ENCODE data around the gene NR0B2. TPM values are rescaled to one million over a fixed set of nuclear protein-coding genes. Genes with fewer than 3 reads are reported as not detected.

Gene NR0B2
- total and polyA plus RNA-seq, 2 experiments from 2014 or later, result 39.1 to 68.1 TPM

DNA sequence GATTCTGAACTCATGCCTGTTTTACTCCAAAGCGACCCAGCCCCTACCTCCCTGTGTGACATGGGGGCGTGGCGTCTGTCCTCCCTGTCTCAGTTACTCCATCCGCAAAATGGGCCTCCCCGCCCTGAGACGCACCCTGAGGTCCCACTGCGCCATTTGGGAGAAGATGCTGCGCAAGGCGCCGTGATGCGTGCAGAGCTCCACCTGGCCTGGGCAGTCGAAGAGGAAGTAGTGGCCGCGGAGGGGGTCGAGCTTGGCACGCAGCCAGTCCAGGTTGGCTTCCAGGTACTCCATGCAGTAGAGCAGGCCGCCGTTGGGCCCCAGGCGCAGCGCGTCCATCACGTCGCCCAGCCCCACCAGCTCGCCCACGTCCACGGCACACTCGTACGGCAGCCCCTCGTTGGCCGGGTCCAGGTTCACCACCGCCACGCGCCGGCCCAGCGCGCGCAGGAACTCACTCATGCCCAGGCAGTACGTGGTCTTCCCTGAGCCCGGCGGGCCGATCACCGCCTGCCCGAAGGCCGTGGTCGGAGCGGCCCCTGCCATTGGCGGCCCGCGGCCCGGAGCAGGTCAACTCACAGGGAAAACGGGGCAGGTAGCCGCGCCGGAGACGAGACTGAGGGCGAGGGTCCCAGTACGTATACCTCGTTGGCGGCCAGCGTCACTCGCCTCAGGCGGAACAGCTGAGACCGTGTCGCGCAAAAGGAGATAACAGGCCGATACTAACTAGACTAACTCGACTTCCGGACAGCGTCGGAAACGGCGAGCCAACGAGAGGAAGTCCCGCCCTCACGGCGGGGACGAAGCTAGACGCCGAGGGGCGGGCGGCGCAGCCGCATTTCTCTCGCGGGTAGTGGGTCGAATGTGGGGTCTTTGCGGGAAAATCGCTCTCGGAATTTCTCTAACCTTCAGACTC is 24.0 kb downstream of the NR0B2 start, which contains the start of gene GPN2:
TSS of gene GPN2 (minus strand) at position 733 of the 916 bp plus-strand sequence. CDS start at position 546, 187 bp downstream.
- peak within 1 kb of the TSS; percentile 97 for H3K4me2 ChIP-seq
- WGBS (ENCODE audit: low lambda C conversion rate, missing lambda C conversion rate), result 3% methylated on average over 89 of the region's 89 CpGs
- H3K27me3 ChIP-seq, result no peaks in the 10 kb centered on the region
- H3K79me2 ChIP-seq, result peaks cover 25% of the 10 kb centered on the region
- H4K20me1 ChIP-seq (ENCODE audit: insufficient read depth, poor library complexity, severe bottlenecking), result no peaks in the 10 kb centered on the region
- H3K36me3 ChIP-seq (replicated peaks; ENCODE audit: insufficient read depth, low read depth), result no peaks in the 10 kb centered on the region
- peaks cover 12% of the 10 kb centered on the region for H3K4me1 ChIP-seq (ENCODE audit: insufficient read depth)
- H3K9me3 ChIP-seq (ENCODE audit: low read depth), result no peaks in the 10 kb centered on the region
- H3K27ac ChIP-seq, result peak within 1 kb of the TSS; percentile 99
- DNase-seq (ENCODE audit: low spot score), result peak; percentile 88
- peak within 1 kb of the TSS; percentile 93 for H3K4me3 ChIP-seq
- peak within 1 kb of the TSS; percentile 55 for H2AFZ ChIP-seq
- TF ChIP-seq EZH2 (IDR thresholded peaks at IDR 0.05; ENCODE audit: borderline replicate concordance) (no peak), EZH2phosphoT487 (IDR thresholded peaks at IDR 0.05; ENCODE audit: low read depth, severe bottlenecking, unreplicated experiment) (no peak)
- TF ChIP-seq, protein P1, sequence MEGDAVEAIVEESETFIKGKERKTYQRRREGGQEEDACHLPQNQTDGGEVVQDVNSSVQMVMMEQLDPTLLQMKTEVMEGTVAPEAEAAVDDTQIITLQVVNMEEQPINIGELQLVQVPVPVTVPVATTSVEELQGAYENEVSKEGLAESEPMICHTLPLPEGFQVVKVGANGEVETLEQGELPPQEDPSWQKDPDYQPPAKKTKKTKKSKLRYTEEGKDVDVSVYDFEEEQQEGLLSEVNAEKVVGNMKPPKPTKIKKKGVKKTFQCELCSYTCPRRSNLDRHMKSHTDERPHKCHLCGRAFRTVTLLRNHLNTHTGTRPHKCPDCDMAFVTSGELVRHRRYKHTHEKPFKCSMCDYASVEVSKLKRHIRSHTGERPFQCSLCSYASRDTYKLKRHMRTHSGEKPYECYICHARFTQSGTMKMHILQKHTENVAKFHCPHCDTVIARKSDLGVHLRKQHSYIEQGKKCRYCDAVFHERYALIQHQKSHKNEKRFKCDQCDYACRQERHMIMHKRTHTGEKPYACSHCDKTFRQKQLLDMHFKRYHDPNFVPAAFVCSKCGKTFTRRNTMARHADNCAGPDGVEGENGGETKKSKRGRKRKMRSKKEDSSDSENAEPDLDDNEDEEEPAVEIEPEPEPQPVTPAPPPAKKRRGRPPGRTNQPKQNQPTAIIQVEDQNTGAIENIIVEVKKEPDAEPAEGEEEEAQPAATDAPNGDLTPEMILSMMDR (IDR thresholded peaks at IDR 0.05; ENCODE audit: poor library complexity), result no peak
- H3K9me2 ChIP-seq (replicated peaks; ENCODE audit: insufficient read depth), result no peaks in the 10 kb centered on the region

- Histone ChIP-seq H2AFZ (no peak overlapping the region), H4K20me1 (ENCODE audit: insufficient read depth, poor library complexity, severe bottlenecking) (no peaks in the 10 kb centered on the region), H3K4me3 (no peak overlapping the region), H3K9me2 (replicated peaks; ENCODE audit: insufficient read depth) (no peaks in the 10 kb centered on the region), H3K36me3 (replicated peaks; ENCODE audit: insufficient read depth, low read depth) (no peaks in the 10 kb centered on the region), H3K9me3 (ENCODE audit: low read depth) (no peaks in the 10 kb centered on the region), H3K79me2 (peaks cover 23% of the 10 kb centered on the region), H3K27me3 (no peaks in the 10 kb centered on the region), H3K27ac (no peak overlapping the region), H3K4me2 (peak overlapping the region; percentile 97), H3K4me1 (ENCODE audit: insufficient read depth) (peaks cover 12% of the 10 kb centered on the region)
- 94% methylated on average over 1 of the region's 1 CpG for WGBS (ENCODE audit: low lambda C conversion rate, missing lambda C conversion rate)
- TF ChIP-seq EZH2 (IDR thresholded peaks at IDR 0.05; ENCODE audit: borderline replicate concordance) (no peak), EZH2phosphoT487 (IDR thresholded peaks at IDR 0.05; ENCODE audit: low read depth, severe bottlenecking, unreplicated experiment) (no peak)
- TF ChIP-seq, protein P1 (IDR thresholded peaks at IDR 0.05; ENCODE audit: poor library complexity), result no peak
- no peak for DNase-seq (ENCODE audit: low spot score)
Observed at GRCh38 chr1:26888231-26888630, 25.5 kb downstream of the NR0B2 start.

DNA sequence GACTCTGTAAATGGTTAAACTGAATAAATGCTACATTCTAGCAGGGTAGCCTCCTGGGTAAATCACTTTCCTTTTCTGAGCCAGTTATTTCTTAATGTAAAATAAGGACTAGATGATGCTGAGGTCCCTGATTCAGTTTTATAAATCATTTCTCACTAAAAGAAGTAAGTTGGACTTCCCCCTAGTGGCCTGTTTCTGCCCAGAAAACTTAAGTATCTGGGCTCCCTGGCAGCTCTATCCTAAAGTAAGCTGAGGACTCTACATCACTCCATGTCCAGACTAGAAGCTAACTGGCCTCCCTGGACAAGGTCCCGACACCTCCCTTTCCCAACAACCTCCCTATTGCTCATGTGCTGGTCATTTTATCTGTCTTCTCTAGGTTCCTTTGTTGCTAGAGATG is 26.6 kb downstream of the NR0B2 start:
- no peaks in the 10 kb centered on the region for H3K27me3 ChIP-seq
- no peak overlapping the region for H2AFZ ChIP-seq
- no peak overlapping the region for H3K4me2 ChIP-seq
- H3K36me3 ChIP-seq (replicated peaks; ENCODE audit: insufficient read depth, low read depth), result no peaks in the 10 kb centered on the region
- DNase-seq (ENCODE audit: low spot score), result peak; percentile 58
- TF ChIP-seq EZH2 (IDR thresholded peaks at IDR 0.05; ENCODE audit: borderline replicate concordance), result no peak
- TF ChIP-seq, protein P1 (IDR thresholded peaks at IDR 0.05; ENCODE audit: poor library complexity), result peak; percentile 37
- no peaks in the 10 kb centered on the region for H3K9me3 ChIP-seq (ENCODE audit: low read depth)
- WGBS (ENCODE audit: low lambda C conversion rate, missing lambda C conversion rate), result 88% methylated on average over 1 of the region's 1 CpG
- H4K20me1 ChIP-seq (ENCODE audit: insufficient read depth, poor library complexity, severe bottlenecking), result no peaks in the 10 kb centered on the region
- no peaks in the 10 kb centered on the region for H3K9me2 ChIP-seq (replicated peaks; ENCODE audit: insufficient read depth)
- peaks cover 12% of the 10 kb centered on the region for H3K4me1 ChIP-seq (ENCODE audit: insufficient read depth)
- peaks cover 26% of the 10 kb centered on the region for H3K79me2 ChIP-seq
- no peak overlapping the region for H3K27ac ChIP-seq
- no peak overlapping the region for H3K4me3 ChIP-seq

Data from hepatocyte (in vitro differentiated cells).